IgD-negative memory B cell (primary cell): Measurements from ENCODE around the gene BMPR1B. TPM values are rescaled to one million over a fixed set of nuclear protein-coding genes. Genes with fewer than 3 reads are reported as not detected.
"Not testable (repeated sequence)": the region's sequence is repeated elsewhere in the genome, so short reads cannot be mapped to it uniquely, and the experiment has no call there.

ENCODE experiments used
- H3K27ac Mint-ChIP-seq, 3 donors: one replicate each; pipeline ENCODE4 v1.8.0; 2020 to 2022; ENCODE audit warnings: mild to moderate bottlenecking in 3 of 3, mixed read lengths in 3 of 3, moderate library complexity in 1 of 3
- H3K27me3 Mint-ChIP-seq: one replicate; pipeline ENCODE4 v1.8.0; 2021; ENCODE audit warnings: mixed read lengths
- H3K36me3 Mint-ChIP-seq: one replicate; pipeline ENCODE4 v1.8.0; 2020; ENCODE audit warnings: mild to moderate bottlenecking, mixed read lengths
- H3K4me1 Mint-ChIP-seq, 3 donors: one replicate each; pipeline ENCODE4 v1.8.0; 2020 to 2022; ENCODE audit warnings: mixed read lengths in 3 of 3, mild to moderate bottlenecking in 1 of 3
- H3K4me3 Mint-ChIP-seq, 4 donors: one replicate each; pipeline ENCODE4 v1.8.0; 2020 to 2022; ENCODE audit warnings: mild to moderate bottlenecking in 4 of 4, mixed read lengths in 4 of 4, moderate library complexity in 3 of 4
- H3K9me3 Mint-ChIP-seq, 3 donors: one replicate each; pipeline ENCODE4 v1.8.0; 2020 to 2021; ENCODE audit warnings: mixed read lengths in 3 of 3, mild to moderate bottlenecking in 1 of 3
- polyA plus RNA-seq: library from polyadenylated mRNA; unstranded; fragments of 300-500 nt; fragmentation: Illumina TruSeq; gene quantifications from one replicate; pipeline ENCODE4 v1.2.3, GENCODE V29; 2021

Gene BMPR1B
- polyA plus RNA-seq, 1 donor from 2014 or later: not detected

DNA sequence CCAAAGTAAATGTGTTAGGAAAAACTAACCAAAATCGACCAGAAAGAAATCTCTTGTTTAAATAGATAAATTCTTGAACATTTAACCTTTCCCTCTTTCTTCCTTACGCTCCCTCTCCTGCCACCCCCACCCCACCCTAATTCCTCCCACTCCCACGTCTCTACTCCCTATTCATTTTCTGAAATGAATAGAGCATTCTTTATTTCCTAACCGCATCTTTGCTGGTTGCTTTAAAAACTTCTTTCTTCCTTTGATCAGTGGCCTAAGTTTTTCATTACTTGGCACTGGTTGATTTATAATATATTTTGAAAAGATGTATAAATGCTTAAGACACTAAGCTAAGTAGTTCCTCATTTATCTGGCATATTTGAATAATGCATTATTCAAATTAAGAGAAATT, 33.9 kb downstream of the BMPR1B start:
- no peak overlapping the region for H3K27ac Mint-ChIP-seq
- H3K4me1 Mint-ChIP-seq: peaks cover 0 to 1% (median 0%) of the 10 kb centered on the region in 3 donors
- H3K9me3 Mint-ChIP-seq: no peaks in the 10 kb centered on the region
- H3K4me3 Mint-ChIP-seq: no peak overlapping the region
- no peaks in the 10 kb centered on the region for H3K27me3 Mint-ChIP-seq
- H3K36me3 Mint-ChIP-seq: no peaks in the 10 kb centered on the region

DNA sequence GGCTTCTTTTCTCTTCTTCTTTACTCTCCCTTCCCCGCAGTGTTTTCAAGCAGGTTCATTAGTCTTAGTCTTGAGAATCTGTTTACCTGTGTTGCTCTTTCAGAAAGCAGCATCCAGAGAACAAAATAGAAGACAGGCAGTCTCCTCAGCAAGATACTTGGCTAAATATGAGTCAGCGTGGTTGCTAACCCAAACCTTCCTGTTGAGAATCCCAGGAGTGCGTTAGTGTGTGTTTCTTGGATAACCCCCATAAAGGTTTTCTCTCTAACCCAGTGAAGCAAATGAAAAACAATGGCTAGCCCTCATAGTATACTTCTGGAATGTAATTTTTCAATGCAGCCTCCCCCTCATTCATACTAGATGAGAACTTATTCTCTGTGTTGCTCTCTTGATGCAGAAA, 41.1 kb downstream of the BMPR1B start:
- Mint-ChIP-seq H3K4me1 (no peaks in the 10 kb centered on the region), H3K9me3 (peaks cover 0 to 4% (median 0%) of the 10 kb centered on the region in 3 donors), H3K27ac (no peak overlapping the region), H3K4me3 (no peak overlapping the region), H3K36me3 (no peaks in the 10 kb centered on the region), H3K27me3 (no peaks in the 10 kb centered on the region)

GRCh38 chr4:94801016-94801415, 43.3 kb downstream of the BMPR1B start:
- Mint-ChIP-seq H3K4me3 (no peak overlapping the region), H3K27ac (no peak overlapping the region), H3K27me3 (no peaks in the 10 kb centered on the region), H3K4me1 (peaks cover 0 to 1% (median 0%) of the 10 kb centered on the region in 3 donors), H3K9me3 (peaks cover 0 to 4% (median 0%) of the 10 kb centered on the region in 3 donors), H3K36me3 (no peaks in the 10 kb centered on the region)

DNA sequence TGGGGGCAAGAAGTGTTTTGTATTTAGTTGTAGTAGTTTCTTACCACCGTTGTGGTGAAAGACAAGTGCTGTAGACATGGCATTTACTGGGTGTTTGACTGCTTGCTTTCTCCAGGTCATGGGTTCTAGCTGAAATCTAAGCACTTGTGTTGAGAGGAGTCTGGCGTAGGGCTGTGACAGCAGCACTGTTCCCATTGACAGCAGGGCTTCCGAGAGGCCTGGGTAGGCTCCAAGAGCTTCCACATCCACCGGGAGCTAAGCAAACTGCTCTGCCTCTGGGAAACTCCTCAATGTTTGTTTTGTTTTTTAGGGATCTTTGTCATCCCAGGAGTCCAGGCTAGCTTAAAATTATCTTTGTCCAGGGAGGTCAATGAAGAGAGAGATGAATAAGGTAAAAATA, 44.3 kb downstream of the BMPR1B start:
- peaks cover 0 to 1% (median 0%) of the 10 kb centered on the region in 3 donors for H3K4me1 Mint-ChIP-seq
- no peaks in the 10 kb centered on the region for H3K27me3 Mint-ChIP-seq
- H3K4me3 Mint-ChIP-seq: no peak overlapping the region
- H3K27ac Mint-ChIP-seq: no peak overlapping the region
- peaks cover 0 to 4% (median 0%) of the 10 kb centered on the region in 3 donors for H3K9me3 Mint-ChIP-seq
- H3K36me3 Mint-ChIP-seq: no peaks in the 10 kb centered on the region

DNA sequence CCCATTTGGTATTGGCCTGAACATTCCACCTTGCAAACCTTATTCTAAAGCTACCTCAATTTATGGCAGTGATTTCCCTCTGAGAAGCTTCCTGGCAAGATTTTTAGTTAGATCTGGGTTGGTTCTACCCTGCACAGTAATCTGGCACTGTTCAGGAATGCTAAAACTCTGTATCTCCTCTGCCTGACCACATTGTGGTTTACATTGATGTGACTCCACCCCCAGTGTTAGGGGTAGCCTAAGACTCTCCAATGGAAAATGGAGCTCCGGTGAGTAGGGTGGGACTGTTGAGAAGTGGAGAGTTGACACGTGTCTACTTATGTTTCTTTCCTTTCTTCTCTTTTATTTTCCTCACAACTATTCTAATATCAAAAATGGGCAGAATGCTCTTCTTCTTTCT, 45.4 kb downstream of the BMPR1B start:
- Mint-ChIP-seq H3K27ac (no peak overlapping the region), H3K9me3 (peaks cover 0 to 4% (median 0%) of the 10 kb centered on the region in 3 donors), H3K4me1 (peaks cover 0 to 1% (median 0%) of the 10 kb centered on the region in 3 donors), H3K36me3 (no peaks in the 10 kb centered on the region), H3K27me3 (no peaks in the 10 kb centered on the region), H3K4me3 (no peak overlapping the region)

DNA sequence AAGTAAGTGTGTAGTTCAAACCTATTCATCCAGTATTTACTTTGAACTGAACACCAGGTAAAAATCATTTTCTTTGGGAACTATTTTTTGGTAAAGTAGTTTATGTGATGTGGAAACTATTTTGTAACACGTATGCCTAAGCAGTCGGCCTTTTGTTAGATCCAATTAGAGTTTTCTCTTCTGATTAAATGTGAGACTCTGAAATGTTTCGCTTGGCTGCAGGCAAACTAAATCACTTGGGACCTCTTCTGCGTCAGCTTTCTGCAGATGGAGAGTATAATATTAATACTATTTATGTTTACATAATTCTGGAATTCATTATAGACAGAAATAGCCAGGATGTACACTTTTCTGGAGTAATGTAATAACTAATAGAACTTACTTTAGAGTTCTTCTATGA, 46.9 kb downstream of the BMPR1B start:
- H3K4me3 Mint-ChIP-seq: no peak overlapping the region
- peaks cover 0 to 1% (median 0%) of the 10 kb centered on the region in 3 donors for H3K4me1 Mint-ChIP-seq
- H3K27ac Mint-ChIP-seq: no peak overlapping the region
- H3K27me3 Mint-ChIP-seq: no peaks in the 10 kb centered on the region
- H3K36me3 Mint-ChIP-seq: no peaks in the 10 kb centered on the region
- peaks cover 0 to 4% (median 0%) of the 10 kb centered on the region in 3 donors for H3K9me3 Mint-ChIP-seq

DNA sequence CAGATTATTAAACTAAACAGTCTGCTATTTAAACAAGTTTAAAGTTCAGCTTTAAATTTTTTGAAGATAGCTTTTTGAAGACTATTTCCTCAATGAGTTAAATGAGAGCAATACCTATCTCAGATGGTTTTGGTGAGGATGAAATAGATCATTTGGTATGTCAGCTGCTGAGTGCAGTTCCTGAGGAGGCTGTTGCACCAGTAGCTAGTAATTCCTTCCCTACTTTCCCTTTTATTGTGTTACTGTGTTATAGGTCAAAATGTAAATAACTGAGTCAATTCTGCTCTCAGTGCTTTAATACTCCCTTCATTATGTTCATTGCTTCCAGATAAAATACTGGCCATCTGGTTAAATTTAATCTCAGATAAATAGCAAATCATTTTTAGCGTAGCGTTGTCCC, 48.6 kb downstream of the BMPR1B start:
- Mint-ChIP-seq H3K27me3 (no peaks in the 10 kb centered on the region), H3K9me3 (peaks cover 0 to 4% (median 0%) of the 10 kb centered on the region in 3 donors), H3K27ac (no peak overlapping the region), H3K4me3 (no peak overlapping the region), H3K36me3 (no peaks in the 10 kb centered on the region), H3K4me1 (peaks cover 0 to 1% (median 0%) of the 10 kb centered on the region in 3 donors)

DNA sequence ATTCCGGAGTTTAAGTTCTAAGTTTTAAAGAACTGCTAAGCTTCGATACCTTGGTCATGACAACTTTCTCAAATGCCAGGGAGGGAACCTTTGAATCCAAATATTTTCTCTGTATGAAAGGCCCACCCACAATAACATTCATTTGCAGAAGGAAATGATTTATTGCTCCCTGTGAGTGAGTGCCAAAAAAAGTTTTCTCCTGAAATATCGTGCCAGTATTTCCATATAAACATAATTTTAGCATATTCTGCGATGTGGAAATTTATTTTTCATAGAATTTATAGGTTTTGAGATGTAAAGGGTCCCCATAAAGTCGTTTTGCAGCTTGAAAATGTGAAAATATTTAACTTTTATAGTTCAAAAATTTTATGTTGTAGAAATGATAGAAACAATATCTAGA, 53.9 kb downstream of the BMPR1B start:
- no peaks in the 10 kb centered on the region for H3K27me3 Mint-ChIP-seq
- peaks cover 0 to 3% (median 1%) of the 10 kb centered on the region in 3 donors for H3K9me3 Mint-ChIP-seq
- H3K27ac Mint-ChIP-seq: no peak overlapping the region
- H3K4me3 Mint-ChIP-seq: no peak overlapping the region
- no peaks in the 10 kb centered on the region for H3K36me3 Mint-ChIP-seq
- no peaks in the 10 kb centered on the region for H3K4me1 Mint-ChIP-seq

DNA sequence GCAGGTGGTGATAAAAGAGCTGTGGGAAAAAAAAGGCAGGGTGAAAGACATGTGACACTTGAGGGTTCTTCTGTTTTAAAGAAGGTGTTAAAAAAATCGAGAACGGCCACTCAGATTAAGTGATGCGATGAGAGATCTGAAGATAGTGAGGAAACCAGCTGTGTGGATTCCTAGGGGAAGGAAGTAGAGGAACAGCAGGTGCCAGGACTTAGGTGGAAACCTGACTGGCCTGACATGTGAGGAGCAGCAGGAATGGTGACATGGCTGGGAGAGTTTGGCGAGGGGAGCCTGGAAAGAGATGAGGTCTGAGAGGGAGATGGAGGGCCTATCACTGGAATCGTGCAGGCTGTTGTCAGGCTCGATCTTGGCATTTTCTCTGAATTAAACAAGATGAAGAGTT, 55.5 kb downstream of the BMPR1B start:
- H3K36me3 Mint-ChIP-seq: no peaks in the 10 kb centered on the region
- H3K9me3 Mint-ChIP-seq: peaks cover 1 to 3% (median 2%) of the 10 kb centered on the region in 3 donors
- no peaks in the 10 kb centered on the region for H3K4me1 Mint-ChIP-seq
- no peak overlapping the region for H3K27ac Mint-ChIP-seq
- H3K27me3 Mint-ChIP-seq: no peaks in the 10 kb centered on the region
- H3K4me3 Mint-ChIP-seq: no peak overlapping the region

DNA sequence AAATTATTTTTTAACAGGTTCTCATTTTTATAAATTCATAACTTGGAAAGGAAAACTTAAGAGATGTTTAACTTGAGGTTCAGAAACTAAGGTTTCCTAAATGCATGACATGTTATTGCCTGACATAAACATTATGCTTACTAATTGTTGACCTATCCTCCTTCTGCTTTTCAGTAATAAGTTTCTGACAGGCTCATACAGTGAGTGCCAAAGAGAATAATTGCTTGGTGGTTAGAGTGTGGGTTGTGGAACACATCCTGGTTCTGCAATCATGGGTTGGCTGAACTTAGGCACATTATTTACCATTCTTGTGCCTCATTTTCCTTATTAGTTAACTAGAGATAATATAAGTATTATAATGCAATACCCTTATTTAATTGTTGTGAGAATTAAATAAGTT, 56.5 kb downstream of the BMPR1B start:
- no peak overlapping the region for H3K4me3 Mint-ChIP-seq
- no peaks in the 10 kb centered on the region for H3K4me1 Mint-ChIP-seq
- H3K27ac Mint-ChIP-seq: no peak overlapping the region
- H3K36me3 Mint-ChIP-seq: no peaks in the 10 kb centered on the region
- peaks cover 1 to 3% (median 2%) of the 10 kb centered on the region in 3 donors for H3K9me3 Mint-ChIP-seq
- H3K27me3 Mint-ChIP-seq: no peaks in the 10 kb centered on the region

DNA sequence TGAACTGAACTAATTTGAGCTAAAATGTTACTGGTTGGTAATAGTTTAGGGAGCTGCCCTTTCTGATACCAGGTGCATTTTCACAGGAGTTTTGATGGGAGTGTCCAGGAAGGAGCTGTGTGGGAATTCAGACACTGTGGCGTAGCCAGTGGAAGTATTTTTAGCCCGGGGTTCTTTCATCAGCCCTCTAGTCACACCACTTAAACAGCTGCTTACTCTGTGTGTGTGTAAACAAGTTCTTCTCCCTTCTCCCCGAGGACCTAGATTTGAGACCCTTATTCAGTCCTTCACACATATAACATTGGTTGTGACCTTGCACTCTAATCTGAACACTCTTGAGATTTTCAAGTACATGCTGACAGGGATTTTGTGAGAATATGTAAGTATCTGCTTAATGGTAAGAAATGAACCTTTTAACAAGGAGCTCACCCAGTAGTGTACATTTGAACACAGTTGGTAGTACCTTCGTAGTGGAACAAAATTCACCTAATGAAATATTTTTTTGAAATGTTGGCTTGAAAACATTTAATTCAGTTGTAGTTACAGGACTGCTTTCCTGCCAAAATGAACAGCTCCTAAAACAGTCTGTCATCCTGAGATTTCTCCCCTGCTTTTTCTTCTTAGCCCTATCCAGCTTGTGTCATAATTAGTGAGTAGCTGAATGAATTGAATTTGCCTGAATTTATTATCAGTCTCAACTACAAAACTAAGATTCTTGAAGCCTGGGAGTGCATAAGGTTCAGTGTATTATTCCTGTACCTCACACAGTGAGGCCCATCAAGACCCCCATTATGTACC, 61.8 kb downstream of the BMPR1B start:
- Mint-ChIP-seq H3K36me3 (no peaks in the 10 kb centered on the region), H3K9me3 (peaks cover 0 to 2% (median 0%) of the 10 kb centered on the region in 3 donors), H3K27ac (no peak overlapping the region), H3K4me3 (no peak overlapping the region), H3K4me1 (no peaks in the 10 kb centered on the region), H3K27me3 (no peaks in the 10 kb centered on the region)

GRCh38 chr4:94826206-94826605, 68.5 kb downstream of the BMPR1B start:
- no peak overlapping the region for H3K4me3 Mint-ChIP-seq
- no peak overlapping the region for H3K27ac Mint-ChIP-seq
- no peaks in the 10 kb centered on the region for H3K27me3 Mint-ChIP-seq
- H3K4me1 Mint-ChIP-seq: no peaks in the 10 kb centered on the region
- no peaks in the 10 kb centered on the region for H3K36me3 Mint-ChIP-seq
- no peaks in the 10 kb centered on the region for H3K9me3 Mint-ChIP-seq

DNA sequence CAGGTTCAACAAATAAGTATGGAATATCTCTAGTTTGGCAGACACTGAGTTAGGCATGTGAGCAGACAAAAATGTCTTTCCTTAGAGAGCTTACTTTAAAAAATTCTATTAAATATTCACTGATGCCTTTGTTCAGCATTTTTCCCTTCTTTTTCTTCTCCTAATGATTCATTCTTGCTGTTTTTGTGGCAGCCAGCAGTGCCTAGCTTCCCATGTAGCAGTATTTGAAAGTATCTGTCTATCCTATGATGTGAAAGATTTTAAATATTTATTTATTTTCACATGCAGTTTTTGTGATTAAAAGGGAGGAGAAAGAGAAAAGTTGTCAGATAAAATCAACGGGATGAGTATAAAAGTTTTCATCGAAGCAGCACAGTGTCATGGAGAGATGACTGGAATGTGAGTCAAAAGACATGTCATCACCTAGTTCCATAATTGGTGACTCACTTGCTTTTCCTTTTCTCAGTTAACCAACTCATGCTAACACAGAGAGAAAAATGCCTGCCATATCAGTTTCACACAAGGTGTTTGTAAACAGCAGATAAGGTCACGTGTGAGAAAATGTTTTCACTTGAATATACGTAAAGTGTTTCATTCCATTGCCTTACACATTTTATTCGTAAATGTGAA, 69.8 kb downstream of the BMPR1B start:
- Mint-ChIP-seq H3K4me3 (no peak overlapping the region), H3K9me3 (no peaks in the 10 kb centered on the region), H3K4me1 (no peaks in the 10 kb centered on the region), H3K36me3 (no peaks in the 10 kb centered on the region), H3K27ac (no peak overlapping the region), H3K27me3 (no peaks in the 10 kb centered on the region)

DNA sequence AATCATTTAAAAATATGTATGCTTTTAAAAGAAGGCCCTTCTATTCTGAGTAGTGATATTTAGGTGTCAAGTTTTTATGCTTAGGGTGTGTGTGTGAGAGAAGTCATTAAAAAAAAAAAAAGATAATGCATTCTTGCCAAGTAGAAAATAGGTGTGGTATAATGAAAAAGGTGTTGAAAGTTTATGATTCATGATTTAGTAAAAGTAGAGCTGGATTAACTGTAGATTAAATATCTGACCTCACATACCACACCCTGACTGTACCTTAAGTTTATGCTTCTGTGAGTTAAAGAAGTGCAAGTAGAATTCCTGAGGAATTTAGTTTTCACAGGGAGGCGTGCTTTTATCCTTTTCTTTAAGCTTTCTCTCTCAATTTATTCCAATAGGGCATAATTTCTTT, 71.1 kb downstream of the BMPR1B start:
- H3K4me1 Mint-ChIP-seq: no peaks in the 10 kb centered on the region
- H3K4me3 Mint-ChIP-seq: no peak overlapping the region
- H3K27ac Mint-ChIP-seq: no peak overlapping the region
- H3K27me3 Mint-ChIP-seq: no peaks in the 10 kb centered on the region
- peaks cover 0 to 4% (median 3%) of the 10 kb centered on the region in 3 donors for H3K9me3 Mint-ChIP-seq
- no peaks in the 10 kb centered on the region for H3K36me3 Mint-ChIP-seq

GRCh38 chr4:94831607-94832006, 73.9 kb downstream of the BMPR1B start:
- Mint-ChIP-seq H3K4me1 (no peaks in the 10 kb centered on the region), H3K36me3 (no peaks in the 10 kb centered on the region), H3K4me3 (no peak overlapping the region), H3K9me3 (peaks cover 0 to 4% (median 3%) of the 10 kb centered on the region in 3 donors), H3K27ac (no peak overlapping the region), H3K27me3 (no peaks in the 10 kb centered on the region)

DNA sequence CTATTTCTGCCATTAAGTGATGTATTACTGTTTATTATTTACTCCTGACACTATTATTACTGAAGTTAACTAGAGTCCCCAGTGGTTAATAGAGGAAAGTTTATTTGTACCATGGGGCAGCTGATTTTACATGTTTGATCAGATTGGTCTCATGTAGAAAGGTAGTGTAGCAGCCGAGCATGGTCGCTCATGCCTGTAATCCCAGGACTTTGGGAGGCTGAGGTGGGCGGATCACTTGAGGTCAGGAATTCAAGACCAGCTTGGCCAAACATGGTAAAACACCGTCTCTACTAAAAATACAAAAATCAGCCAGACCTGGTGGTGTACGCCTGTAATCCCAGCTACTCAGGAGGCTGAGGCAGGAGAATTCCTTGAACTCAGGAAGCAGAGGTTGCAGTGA, 74.6 kb downstream of the BMPR1B start:
- not testable (repeated sequence) for H3K36me3 Mint-ChIP-seq, H3K9me3 Mint-ChIP-seq, H3K27me3 Mint-ChIP-seq, H3K4me1 Mint-ChIP-seq, H3K27ac Mint-ChIP-seq, H3K4me3 Mint-ChIP-seq
